GM12891 (cell line): Measurements from ENCODE around the gene CDK14.

Experiments used
- POLR2A ChIP-seq: IDR thresholded peaks from 2 replicates; pipeline ENCODE4 v1.6.1; 2011; ENCODE audit warnings: low read depth, low read length, control low read depth
- POLR2AphosphoS5 ChIP-seq: IDR thresholded peaks from 2 replicates; pipeline ENCODE4 v1.6.1; 2011; ENCODE audit warnings: low read depth, low read length, control low read depth
- TAF1 ChIP-seq: IDR thresholded peaks from 2 replicates; pipeline ENCODE4 v1.6.1; 2011; ENCODE audit warnings: low read depth, low read length, control low read depth

DNA sequence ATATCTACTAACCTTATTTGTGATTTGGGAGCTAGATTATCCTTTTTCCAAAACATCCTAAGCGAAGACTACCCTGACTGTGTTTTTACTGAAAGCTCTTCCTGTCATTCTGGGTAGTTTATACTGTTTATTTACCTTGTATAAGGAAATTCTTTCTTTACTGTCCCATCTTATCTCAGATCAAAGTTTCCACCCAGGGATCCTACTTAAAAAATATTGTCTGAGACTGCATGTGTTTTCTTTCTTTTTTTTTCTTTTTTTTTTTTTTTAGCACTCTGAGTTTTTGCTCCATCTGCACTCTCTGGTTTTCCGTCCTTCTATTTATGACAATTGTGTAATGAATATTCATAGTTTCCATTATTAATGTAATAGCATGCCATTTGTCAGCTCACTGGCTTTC lies 26.5 kb downstream of the CDK14 start:
- TF ChIP-seq POLR2AphosphoS5 (no peak), POLR2A (no peak), TAF1 (no peak)
